Hematopoietic multipotent progenitor cell treated with erythropoietin and hydrocortisone succinate and interleukin-3 and kit ligand, for 15 days (in vitro differentiated cells): ENCODE results near the gene PCDHGA1.
"Not testable (repeated sequence)": the region's sequence is repeated elsewhere in the genome, so short reads cannot be mapped to it uniquely, and the experiment has no call there.

Experiments used
- DNase-seq: peaks from one replicate; pipeline ENCODE4 v3.0.0-alpha.2; 2015; ENCODE audit warnings: low spot score

PCDHGA1 gene

GRCh38 chr5:141412854-141413539 is 82.7 kb downstream of the PCDHGA1 start, which contains the start of gene PCDHGA10:
Gene PCDHGA10, plus strand, starts transcription at chr5:141412987. Its CDS starts 189 bp downstream, at chr5:141413176.
- peak; percentile 9 for DNase-seq

GRCh38 chr5:141413540-141414069 is 83.3 kb downstream of the PCDHGA1 start:
- no peak for DNase-seq

DNA sequence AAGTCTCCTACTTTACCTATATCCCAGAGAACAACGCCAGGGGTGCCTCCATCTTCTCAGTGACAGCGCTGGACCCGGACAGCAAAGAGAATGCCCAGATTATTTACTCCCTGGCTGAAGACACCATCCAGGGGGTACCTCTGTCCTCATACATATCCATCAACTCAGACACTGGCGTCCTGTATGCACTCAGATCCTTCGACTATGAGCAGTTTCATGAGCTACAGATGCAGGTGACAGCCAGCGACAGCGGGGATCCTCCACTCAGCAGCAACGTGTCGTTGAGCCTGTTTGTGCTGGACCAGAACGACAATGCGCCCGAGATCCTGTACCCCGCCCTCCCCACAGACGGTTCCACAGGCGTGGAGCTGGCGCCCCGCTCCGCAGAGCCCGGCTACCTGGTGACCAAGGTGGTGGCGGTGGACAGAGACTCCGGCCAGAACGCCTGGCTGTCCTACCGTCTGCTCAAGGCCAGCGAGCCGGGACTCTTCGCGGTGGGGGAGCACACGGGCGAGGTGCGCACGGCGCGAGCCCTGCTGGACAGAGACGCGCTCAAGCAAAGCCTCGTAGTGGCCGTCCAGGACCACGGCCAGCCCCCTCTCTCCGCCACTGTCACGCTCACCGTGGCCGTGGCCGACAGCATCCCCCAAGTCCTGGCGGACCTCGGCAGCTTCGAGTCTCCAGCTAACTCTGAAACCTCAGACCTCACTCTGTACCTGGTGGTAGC is 84.4 kb downstream of the PCDHGA1 start:
- not testable (repeated sequence) for DNase-seq

DNA sequence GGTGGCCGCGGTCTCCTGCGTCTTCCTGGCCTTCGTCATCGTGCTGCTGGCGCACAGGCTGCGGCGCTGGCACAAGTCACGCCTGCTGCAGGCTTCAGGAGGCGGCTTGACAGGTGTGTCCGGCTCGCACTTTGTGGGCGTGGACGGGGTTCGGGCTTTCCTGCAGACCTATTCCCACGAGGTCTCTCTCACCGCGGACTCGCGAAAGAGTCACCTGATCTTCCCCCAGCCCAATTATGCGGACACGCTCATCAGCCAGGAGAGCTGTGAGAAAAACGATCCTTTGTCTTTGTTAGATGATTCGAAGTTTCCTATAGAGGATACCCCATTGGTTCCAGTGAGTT is 84.9 kb downstream of the PCDHGA1 start:
- not testable (repeated sequence) for DNase-seq

DNA sequence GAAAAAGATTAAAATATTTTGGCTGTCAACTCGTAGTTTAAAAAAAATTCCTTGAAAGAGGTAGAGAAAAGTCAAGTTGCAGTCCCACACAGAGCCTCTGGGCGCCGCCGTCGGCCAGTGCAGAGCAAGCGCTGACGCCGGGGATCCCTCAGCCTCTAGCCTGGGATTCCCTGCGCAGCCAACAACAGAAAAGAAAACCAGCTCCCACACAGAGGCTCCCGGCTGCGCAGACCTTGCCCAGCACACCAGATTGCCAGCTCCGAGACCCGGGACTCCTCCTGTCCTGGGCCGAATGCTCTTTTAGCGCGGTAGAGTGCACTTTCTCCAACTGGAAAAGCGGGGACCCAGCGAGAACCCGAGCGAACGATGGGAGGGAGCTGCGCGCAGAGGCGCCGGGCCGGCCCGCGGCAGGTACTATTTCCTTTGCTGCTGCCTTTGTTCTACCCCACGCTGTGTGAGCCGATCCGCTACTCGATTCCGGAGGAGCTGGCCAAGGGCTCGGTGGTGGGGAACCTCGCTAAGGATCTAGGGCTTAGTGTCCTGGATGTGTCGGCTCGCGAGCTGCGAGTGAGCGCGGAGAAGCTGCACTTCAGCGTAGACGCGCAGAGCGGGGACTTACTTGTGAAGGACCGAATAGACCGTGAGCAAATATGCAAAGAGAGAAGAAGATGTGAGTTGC is 87.3 kb downstream of the PCDHGA1 start, which contains the start of gene PCDHGB7:
TSS of gene PCDHGB7 (plus strand) at position 184 of the 679 bp plus-strand sequence. CDS start at position 367, 183 bp downstream.
- DNase-seq = peak; percentile 16

DNA sequence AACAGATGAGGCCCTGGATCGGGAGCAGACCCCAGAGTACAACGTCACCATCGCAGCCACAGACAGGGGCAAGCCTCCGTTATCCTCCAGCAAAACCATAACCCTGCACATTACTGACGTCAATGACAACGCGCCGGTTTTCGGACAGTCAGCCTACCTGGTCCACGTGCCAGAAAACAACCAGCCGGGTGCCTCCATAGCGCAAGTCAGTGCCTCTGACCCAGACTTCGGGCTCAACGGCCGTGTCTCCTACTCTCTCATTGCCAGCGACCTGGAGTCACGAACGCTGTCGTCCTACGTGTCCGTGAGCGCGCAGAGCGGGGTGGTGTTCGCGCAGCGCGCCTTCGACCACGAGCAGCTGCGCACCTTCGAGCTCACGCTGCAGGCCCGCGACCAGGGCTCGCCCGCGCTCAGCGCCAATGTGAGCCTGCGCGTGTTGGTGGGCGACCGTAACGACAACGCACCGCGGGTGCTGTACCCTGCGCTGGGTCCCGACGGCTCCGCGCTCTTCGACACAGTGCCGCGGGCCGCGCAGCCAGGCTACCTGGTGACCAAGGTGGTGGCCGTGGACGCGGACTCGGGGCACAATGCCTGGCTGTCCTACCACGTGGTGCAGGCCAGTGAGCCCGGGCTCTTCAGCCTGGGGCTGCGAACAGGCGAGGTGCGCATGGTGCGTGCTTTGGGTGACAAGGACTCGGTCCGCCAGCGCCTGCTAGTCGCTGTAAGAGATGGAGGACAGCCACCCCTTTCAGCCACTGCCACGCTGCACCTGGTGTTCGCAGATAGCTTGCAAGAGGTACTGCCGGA is 89.0 kb downstream of the PCDHGA1 start:
- DNase-seq = no peak

DNA sequence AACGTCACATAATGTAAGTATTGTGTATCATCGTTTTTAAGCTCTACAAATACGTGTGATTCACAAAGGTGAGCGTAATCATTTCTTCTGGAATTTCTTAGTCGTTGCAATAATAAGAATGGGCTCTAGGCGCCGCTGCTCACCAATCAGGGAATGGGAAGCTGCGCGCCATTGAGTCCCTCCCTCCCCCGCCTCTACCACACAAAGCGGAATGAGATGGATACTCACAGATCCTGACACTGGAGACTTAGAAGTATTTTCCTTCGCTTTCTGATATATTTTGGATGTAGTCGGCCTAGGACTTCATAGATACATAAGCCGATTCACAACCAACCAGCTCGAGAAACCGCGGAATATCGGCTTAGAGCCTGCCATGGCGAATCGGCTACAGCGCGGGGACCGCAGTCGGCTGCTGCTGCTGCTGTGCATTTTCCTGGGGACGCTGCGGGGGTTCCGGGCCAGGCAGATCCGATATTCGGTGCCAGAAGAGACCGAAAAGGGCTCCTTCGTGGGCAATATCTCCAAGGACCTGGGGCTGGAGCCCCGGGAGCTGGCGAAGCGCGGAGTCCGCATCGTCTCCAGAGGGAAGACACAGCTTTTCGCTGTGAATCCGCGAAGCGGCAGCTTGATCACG is 90.7 kb downstream of the PCDHGA1 start, which contains the start of gene PCDHGA11:
TSS of gene PCDHGA11 (plus strand) at position 197 of the 634 bp plus-strand sequence. CDS start at position 374, 177 bp downstream.
- DNase-seq = peak; percentile 49

DNA sequence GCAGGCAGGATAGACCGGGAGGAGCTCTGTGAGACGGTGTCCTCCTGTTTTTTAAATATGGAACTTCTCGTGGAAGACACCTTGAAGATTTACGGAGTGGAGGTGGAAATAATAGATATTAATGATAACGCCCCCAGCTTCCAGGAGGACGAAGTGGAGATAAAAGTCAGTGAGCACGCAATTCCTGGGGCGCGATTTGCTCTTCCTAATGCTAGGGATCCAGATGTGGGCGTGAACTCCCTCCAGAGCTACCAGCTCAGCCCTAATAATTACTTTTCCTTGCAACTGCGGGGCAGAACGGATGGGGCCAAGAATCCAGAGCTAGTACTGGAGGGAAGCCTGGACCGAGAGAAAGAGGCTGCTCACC is 91.2 kb downstream of the PCDHGA1 start:
- no peak for DNase-seq

- DNase-seq = no peak
Measured at GRCh38 chr5:141422742-141423291, 92.5 kb downstream of the PCDHGA1 start.

- DNase-seq = no peak
Measured at GRCh38 chr5:141427783-141428426, 97.6 kb downstream of the PCDHGA1 start.

DNA sequence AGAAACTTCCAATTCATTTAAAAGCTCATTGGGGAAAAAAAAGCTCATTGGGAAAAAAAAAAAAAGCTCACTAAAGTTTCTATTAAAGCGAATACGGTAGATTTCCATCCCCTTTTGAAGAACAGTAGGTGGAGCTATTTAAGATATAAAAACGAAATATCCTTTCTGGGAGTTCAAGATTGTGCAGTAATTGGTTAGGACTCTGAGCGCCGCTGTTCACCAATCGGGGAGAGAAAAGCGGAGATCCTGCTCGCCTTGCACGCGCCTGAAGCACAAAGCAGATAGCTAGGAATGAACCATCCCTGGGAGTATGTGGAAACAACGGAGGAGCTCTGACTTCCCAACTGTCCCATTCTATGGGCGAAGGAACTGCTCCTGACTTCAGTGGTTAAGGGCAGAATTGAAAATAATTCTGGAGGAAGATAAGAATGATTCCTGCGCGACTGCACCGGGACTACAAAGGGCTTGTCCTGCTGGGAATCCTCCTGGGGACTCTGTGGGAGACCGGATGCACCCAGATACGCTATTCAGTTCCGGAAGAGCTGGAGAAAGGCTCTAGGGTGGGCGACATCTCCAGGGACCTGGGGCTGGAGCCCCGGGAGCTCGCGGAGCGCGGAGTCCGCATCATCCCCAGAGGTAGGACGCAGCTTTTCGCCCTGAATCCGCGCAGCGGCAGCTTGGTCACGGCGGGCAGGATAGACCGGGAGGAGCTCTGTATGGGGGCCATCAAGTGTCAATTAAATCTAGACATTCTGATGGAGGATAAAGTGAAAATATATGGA is 100.2 kb downstream of the PCDHGA1 start, which contains the start of gene PCDHGA12:
TSS of gene PCDHGA12 (plus strand) at position 176 of the 782 bp plus-strand sequence. CDS start at position 429, 253 bp downstream.
- no peak for DNase-seq

DNA sequence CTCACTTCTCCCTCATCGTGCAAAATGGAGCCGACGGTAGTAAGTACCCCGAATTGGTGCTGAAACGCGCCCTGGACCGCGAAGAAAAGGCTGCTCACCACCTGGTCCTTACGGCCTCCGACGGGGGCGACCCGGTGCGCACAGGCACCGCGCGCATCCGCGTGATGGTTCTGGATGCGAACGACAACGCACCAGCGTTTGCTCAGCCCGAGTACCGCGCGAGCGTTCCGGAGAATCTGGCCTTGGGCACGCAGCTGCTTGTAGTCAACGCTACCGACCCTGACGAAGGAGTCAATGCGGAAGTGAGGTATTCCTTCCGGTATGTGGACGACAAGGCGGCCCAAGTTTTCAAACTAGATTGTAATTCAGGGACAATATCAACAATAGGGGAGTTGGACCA is 101.0 kb downstream of the PCDHGA1 start:
- no peak for DNase-seq

GRCh38 chr5:141432308-141432707 is 102.0 kb downstream of the PCDHGA1 start:
- not testable (repeated sequence) for DNase-seq

GRCh38 chr5:141432726-141433125 is 102.4 kb downstream of the PCDHGA1 start:
- not testable (repeated sequence) for DNase-seq

DNA sequence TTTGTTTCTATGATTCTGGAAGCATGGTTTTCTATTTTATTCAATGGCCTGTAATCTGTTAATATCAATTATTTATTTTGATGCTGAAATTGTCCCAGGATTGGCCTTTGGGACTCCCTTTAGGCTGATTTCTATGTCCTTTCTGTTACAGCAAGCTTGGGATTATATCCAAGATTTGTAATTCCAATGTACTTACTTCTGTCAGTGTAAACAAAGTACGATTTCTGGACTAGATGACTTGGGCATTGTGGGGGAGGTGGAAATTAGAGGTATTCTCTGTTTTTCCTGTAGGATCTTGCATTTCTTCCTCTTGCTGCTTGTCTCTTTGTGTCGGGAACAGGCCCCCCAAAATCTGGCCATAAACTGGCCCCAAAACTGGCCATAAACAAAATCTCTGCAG is 103.7 kb downstream of the PCDHGA1 start:
- no peak for DNase-seq

GRCh38 chr5:141437221-141437620 is 106.9 kb downstream of the PCDHGA1 start:
- no peak for DNase-seq

DNA sequence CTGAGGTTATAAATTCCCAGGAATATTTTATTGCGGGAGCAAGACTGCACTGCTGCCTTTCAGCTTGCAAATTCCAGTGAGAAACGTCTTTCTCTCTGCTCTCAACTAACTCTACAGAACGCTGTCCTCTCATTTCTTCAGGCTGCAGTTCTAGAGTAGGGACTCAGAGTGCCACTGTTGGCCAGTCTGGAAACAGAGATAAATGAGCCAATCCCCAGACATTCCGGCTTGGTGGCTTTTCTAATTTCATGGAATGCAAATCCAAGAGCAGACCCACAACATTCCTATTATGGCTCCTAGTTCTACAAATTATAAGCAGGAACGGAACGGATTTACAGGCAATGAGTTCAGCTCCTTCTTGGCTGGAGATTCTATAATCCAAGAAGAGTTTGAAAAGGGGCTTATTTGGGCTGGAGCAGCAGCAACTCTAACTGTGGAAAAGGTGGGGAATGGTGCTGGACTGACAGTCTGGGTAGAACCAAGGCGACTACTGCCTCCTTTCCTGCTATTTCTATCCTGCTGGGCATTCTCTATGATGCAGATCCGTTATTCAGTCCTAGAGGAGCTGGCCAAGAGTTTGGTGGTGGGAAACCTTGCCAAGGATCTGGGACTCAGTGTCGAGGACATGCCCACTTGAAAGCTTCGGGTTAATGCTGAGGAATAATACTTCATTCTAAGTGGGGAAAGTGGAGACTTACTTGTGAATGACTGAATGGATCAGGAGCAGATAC is 109.3 kb downstream of the PCDHGA1 start:
- DNase-seq = no peak

GRCh38 chr5:141440341-141440740 is 110.0 kb downstream of the PCDHGA1 start:
- no peak for DNase-seq
